Activated effector memory CD4-positive, alpha-beta T cell treated with Interleukin-2 at 50 U/mL for 16 hours (primary cell): ENCODE measurements around the gene GLG1.

Experiments used
- DNase-seq: peaks from one replicate; pipeline ENCODE4 v3.0.0-alpha.2; 2020

The GLG1 gene

DNA sequence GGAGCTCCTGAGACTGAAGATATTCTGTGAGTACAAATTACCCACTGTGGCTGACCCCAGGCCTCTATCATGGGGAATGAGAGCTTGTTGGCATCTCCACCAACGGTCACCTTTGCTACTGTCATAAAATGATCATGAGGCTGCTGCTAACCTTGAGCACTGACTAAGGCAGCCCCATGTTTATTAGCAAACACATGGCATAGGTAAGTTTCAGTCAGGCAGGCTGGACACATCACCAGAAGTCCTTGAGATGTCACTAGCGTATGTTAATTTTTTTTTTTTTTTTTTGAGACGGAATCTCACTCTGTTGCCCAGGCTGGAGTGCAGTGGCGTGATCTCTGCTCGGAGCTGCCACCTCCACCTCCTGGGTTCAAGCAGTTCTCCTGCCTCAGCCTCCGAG, 1.5 kb upstream of the GLG1 start:
- DNase-seq, result no peak

DNA sequence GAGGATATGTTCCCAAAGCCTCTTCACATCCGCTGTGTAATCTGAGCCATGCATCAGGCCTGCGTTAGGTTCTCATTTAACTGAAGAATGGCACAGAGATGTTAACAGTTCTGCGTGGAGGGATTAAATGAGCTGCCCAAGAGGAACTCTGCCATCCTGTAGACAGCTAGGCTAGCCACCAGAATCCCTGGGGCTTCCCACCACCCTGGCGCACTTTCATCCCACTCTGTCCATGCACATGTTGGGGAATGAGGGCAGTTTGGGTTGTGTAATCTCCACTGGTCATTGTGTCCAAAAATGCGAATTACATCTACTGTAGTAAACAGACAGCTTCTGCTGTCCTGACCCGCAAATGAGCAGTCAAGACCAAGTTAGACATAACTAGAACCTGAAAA, 1.0 kb upstream of the GLG1 start:
- DNase-seq, result no peak

DNA sequence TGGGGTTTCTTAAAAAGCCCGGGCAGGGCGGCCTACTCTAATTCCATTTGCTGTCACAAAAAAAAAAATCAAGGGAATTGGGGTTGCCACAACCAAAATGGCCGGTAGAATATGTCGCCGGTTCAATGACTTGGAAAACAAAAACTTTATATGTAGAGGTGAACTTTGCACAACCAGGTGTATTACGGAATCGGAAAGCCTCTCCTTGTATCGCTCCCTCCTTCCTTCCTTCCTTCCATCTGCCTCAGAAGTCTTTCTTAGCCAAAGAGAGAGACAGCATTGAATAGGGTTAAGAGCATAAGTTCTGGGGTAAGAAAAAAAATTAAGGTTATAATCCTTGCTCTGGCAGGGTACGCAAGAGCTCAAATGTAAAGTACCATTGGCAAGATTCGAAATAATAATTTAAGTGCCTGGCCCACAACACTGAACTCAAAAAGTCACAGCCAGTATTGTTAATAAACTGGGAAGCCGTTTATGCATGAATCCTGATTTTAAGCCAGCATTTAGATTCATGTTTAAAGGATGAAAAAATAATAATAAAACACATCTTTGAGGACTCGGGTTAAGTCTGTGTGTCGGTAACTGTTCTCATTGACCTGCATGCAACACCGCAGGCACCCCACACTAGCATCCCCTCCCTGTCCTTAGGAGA, 522 bp upstream of the GLG1 start:
- no peak for DNase-seq

DNA sequence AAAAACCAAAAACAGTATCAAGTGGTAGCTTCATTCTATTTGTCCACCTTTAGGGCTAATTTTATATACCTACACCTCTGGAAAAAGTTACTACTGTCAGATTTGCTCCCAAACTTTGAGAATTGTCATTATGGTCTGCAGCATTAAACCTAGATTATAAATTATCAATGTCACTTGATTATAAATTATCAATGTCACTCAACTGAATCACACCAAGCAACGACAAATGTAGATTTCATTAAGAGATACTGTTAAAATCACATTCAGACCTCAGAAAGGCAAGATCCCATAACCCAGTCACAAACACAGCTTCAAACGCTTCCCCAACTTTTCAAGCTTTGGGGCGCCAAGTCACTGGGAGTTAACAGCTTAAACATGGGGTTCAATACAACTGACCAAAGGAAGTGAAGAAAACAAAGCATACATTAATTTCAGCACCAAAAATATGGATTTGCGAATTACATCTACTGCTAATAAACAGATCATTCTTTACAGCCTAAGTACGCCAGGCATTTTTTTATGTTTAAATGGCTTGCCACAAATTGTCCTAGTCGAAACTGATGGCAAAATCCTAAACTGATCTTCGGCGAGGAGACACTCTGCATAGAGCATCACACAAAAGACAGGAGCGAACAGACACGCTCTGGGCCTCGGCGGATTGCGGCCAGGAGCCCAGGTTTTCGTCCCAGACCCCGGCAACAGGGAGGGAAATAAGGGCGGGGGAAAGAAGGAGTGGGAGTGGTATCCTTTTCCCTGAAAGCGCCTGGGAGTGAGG, 981 bp downstream of the GLG1 start:
- DNase-seq, result no peak

DNA sequence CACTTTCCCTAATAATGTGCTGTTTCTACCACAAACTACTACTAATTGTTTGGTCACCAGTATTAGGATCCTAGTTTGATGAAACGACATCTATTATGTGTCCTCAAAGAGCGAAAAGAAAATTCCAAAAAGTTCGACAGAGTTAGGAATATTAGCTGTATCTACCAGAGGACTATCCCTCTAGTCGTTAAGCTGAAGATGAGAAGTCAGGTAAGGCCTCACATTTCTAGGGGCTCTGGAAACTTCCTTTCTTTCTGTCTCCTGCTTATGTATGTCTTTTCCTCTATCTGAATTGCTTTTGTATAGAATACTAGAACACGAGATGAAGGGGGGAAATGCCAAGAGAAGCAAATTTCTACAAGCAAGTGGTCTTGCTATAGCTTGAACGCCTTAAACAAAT, 1.6 kb downstream of the GLG1 start:
- no peak for DNase-seq

DNA sequence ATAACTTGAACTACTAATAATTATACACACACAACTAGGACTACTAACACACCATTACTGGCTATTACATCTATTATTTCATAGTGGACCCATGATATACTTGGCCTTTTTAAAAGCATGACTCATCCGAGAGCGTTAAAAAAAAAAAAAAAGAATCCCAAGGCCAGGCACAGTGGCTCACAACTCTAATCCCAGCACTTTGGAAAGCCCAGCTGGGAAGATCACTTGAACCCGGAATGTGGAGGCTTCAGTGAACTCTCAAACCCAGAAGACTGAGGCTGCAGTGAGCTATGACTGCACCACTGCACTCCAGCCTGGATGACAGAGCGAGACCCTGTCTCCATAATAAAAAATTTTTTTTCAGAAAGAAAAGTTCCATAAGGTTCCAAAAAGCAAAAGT, 3.1 kb downstream of the GLG1 start:
- DNase-seq, result no peak

DNA sequence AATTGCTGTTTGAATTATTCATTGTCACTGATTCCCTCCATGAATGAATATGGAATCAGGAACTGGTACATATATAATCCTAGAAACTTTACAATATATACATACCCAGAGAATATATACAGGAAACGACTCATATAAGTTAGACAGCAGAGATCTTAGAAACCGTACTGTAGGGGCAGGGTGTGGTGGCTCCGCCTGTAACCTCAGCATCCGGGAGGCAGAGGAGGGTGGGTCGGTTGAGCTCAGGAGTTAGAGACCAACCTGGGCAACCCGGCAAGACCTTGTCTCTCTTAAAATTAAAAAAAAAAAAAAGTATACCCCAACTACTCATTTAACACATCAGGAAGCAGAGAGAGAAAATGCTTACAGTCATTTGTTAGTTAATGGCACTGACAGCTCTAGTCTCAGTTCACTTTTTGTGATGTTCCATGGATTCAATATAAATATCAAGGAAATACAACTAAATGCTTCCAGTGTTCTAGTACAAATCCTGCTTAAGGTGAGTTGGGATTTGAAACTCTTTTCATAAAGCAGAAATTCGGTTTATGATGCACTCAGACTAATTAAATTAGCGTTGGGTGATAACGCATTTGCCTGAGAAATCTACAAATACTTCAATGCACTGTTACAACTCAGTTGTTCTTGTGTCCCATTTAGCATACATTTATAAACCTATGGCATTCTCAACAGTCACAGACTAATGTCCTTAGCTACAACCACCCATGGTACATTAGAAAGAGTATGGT, 5.6 kb downstream of the GLG1 start:
- peak; percentile 65 for DNase-seq

DNA sequence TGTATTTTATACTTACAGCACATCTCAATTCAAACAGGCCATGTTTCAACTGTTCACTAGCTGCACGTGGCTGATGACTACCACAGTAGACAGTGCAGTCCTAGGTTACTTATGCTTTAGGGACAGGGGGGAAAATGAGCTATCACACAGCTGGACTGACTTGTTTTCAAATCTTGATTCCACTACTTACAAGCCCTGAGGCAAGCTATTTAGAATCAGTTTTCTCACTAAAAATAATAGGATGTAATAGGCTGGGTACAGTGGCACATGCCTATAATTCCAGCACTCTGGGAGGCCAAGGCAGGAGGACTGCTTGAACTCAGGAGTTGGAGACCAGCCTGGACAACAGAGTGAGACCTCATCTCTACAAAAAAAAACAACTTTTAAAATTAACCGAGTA, 10.3 kb downstream of the GLG1 start:
- DNase-seq, result no peak

DNA sequence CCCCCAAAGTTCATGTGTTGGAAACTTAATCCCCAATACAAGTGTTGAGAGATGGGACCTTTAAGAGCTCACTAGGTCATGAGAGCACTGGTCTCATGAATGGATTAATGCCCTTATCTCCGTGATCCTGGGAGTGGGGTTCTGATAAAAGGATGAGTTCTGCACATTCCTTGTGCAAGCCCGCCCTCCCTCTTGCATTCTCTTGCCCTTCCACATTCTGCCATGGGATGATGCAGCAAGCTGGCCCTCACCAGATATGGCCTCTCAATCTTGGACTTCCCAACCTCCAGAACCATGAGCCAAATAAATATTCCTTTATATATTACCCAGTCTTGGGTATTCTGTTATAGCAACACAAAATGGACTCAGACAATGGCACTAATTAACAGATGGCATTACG, 14.1 kb downstream of the GLG1 start:
- no peak for DNase-seq

DNA sequence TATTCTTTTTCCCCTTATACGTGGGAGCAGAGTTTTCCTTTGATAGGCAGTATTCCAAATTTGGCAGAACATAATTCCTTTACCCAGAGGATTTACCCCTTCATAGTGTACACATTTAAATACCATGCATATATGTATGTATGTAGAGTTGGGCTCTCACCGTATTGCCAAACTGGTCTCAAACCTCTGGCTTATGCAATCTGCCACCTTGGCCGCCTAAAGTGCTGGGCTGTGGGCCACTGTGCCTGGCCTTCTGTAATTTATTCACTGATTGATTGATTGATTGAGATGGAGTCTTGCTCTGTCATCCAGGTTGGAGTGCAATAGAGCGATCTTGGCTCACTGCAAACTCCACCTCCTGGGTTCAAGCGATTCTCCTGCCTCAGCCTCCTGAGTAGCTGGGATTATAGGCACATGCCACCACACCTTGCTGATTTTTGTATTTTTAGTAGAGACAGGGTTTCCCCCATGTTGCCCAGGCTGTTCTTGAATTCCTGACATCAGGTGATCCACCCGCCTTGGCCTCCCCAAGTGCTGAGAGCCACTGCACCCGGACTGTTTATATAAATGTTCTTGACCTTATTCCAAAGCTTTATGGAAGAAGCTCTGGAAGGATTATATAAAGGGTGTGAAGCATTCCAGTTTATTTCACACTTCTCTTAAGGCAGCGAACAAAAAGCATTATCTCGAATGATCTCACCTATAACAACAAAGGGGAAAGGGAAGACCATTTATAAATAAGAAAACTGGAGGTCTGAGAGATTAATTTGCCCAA, 14.9 kb downstream of the GLG1 start:
- no peak for DNase-seq

DNA sequence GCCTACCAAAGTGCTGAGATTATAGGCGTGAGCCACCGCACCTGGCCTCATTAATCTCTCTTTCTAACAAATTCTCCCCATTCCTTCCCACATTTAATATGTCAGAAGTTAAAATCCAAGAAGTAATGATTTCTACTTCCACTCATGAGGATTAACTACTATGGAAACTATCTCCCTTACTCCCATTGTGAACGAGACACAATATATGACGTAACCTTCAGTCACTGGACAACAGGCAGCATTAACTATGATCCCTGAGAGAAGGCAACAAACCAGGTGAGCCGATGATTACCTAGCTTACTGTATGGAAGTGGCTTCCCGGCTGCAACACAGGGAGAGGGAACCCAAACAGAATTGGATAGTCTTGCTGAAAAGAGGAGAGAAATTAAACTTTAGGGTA, 20.0 kb downstream of the GLG1 start:
- DNase-seq, result no peak

DNA sequence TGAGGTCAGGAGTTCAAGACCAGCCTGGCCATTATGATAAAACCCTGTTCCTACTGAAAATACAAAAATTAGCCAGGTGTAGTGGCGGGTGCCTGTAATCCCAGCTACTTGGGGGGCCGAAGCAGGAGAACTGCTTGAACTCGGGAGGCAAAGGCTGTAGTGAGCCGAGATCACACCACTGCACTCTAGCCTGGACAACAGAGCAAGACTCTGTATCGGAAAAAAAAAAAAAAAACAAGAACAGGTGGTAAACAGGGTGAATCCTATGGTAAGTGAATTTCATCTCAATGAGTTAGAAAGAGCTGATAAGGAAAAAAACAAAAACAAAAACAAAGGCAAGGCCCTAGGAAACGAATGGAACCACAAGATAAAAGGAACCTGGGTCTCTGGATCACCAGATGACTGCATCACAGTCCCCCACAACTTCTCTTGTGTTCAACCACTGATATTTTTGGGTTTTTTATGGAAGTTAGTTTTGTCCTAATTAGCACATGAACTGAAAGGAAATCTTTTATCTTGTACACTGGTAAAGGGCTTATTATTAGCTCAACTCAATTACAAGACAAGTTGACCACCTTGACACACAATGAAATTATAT, 21.0 kb downstream of the GLG1 start:
- DNase-seq, result no peak

DNA sequence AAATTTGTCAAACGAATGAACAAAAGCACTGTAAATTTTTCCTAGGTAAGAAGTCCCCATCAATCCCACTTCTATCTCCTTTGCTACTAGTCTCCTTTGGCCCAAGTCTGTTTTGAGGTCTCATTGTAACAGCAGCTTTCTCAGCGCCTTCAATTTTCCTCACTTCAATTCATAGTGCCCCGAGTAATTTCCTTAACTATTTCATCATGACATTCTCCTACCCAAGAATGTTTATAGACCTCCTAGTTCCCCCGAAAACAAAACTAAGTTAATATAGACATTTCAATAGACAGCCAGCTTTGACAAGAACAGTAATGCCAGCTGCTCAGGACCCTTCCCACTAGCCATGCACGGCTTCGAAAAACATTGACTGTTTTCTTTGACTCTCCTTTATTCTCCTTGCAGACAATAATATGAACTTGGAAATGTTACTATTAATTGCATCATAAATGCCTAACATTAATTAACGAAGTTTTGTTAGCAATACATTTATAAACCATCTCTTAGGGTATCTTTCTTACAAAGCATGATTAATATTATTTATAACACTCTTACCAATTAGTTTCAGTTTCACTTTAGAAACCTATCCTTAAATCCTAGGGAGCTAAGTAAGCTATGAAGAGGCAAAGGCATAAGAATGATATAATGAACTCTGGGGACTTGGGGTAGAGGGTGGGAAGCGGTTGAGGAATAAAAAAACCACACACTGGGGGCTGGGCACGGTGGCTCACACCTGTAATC, 22.8 kb downstream of the GLG1 start:
- DNase-seq, result no peak

DNA sequence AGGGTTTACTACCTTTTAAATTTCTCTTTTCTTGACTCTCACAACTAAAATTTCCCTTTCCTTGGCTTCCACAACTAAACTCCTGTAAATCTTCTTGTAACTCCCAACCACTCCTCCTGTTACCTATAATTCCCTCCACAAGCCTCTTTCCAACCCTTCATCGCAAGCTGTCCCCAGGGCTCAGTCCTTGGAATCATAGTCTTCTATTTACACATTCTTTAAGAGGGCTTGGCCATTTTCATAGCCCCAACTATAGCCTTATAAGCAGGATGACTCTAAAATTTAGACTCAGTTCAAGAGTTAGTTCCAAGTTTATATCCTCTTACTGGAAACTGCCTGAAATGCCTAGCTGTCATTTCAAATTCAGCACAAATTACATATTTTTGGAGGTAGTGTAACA, 23.9 kb downstream of the GLG1 start:
- no peak for DNase-seq

DNA sequence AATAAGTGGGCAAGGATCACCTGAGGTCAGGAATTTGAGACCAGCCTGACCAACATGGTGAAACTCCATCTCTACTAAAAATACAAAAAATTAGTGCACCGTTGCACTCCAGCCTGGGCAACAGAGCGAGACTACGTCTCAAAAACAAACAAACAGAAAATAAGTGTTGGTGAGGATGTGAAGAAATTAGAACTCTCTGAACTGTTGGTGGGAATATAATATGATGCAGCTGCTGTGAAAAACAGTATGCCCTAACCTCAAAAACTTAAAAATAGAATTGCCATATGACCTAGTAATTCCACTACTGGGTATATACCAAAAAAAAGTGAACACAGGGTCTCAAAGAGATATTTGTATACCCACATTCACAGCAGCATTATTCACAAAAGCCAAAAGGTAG, 26.1 kb downstream of the GLG1 start:
- no peak for DNase-seq

DNA sequence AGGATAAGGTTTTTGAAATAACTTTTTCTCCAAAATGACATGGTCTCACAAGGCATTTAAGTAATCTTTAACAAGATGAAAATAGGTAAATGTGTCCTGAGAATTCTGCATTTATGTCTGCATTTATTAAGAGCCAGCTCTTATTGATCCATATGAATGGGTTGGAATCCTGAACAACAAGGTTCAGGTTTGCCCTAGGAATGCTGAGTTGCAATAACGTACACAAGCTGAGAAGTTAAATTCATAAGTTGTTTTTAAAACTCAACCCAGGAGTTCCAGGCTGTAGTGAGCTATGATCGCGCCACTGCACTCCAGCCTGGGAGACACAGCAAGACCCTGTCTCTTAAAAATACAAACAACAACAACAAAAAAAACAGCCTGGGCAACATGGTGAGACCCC, 28.1 kb downstream of the GLG1 start:
- DNase-seq, result no peak

DNA sequence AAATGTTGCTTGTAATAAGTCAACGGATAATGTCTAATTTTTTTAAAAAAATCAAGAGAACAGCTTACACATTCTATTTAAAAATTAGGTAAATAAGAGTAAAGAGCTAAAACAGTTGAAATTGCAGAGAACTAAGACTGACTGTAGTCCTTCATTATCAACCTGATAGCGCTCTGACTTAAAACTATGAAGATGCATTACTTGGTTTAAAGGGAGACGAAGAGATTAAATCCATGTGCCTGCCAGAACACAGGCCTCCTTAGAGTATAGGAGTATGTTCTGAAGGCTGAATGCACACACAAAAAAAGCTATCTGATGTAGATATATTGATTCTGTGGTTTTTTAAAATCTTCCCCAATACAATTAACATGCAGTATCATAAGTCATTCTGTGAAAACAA, 28.5 kb downstream of the GLG1 start:
- no peak for DNase-seq

DNA sequence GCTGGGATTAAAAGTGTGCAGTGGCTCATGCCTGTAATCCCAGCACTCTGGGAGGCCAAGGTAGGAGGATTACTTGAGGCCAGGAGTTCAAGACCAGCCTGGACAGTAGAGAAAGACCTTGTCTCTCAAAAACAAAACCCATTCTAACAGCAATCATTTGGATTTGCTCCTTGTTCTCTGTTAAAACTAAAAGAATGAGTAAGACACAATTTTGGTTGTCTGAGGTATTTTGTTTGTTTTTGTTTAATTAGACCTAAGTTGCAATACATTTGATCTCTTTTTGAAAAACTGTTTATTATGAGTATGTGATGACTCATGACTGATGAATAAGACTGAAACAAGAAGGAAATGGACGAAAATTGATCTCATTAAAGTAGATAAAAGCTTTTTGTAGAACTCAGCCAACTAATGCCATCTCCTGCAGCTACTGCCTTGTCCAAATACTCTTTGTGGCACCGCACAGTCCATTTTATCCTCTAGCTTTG, 29.0 kb downstream of the GLG1 start:
- DNase-seq, result no peak

DNA sequence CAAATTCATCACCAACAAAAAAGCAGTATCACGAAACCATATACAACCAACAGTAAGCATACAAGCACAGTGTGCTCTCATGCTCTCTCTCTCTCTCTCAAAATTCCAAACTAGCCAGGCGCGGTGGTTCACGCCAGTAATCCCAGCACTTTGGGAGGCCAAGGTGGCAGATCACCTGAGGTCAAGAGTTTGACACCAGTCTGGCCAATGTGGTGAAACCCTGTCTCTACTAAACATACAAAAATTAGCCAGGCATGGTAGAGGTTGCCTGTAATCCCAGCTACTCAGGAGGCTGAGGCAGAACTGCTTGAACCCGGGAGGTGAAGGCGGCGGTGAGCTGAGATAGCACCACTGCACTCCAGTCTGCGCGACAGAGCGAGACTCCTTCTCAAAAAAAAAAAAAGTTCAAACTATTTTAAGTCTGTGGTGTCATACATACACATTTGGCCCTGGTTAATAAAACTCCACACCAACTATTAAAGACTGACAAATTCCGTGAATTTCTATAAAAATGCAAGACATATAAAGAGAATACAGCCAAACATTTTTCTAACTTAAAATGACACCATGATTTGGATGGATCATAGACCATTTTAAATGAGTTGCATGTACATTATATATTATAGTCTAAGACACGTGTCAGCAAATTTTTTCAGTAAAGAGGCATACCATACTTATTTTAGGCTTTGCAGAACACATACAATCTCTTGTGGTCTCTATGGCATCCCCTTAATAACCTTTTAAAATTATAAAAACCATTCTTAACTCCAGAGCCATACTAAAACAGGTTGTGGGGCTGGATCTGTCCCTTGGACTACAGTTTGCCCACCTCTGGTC, 30.9 kb downstream of the GLG1 start:
- no peak for DNase-seq

DNA sequence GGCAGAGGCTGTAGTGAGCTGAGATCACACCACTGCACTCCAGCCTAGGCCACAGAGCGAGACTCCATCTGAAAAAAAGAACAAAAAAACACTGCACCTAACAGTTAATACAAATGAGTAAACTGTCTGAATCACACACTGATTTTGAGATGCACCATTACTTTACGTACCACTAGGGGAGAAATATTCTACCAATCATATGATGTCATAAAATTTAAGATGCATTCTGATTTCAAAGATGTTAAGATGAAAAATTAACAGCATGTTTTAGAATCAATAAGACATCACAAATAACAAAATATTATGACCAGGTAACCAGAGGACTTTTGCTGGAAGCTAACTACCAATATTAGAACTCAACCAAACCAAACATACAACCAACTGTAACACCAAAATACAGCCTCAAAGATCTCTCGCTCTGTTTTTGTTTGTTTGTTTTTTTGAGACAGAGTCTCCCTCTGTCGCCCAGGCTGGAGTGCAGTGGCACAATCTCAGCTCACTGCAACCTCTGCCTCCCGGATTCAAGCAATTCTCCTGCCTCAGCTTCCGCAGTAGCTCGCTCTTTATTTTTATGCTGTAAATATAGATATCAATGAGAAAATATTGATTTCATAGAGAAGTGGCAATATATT, 31.6 kb downstream of the GLG1 start:
- no peak for DNase-seq

DNA sequence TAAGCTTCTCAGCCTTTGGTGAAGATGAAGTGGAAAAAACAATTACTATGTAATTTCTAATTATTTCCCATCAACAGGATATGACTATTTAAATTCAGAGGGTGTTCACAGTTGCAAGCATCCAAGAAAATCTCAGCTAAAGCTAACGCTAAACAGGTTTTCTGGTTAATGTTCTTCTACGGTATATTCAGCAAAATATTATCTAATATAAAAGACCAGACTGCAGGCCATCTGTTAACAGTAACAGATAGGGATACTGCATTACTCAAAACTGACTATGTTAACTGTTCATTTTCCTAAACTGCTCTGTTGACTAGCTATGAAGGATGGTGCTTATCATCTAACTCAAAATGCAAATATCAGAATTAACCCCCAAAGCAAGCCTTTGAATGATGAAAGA, 32.8 kb downstream of the GLG1 start:
- no peak for DNase-seq
